Measurements from ENCODE around the gene AATK. TPM values are rescaled to one million over a fixed set of nuclear protein-coding genes. Genes with fewer than 3 reads are reported as not detected.

AATK gene
- total and polyA plus RNA-seq, 2 of the 4 experiments (the other 2 are of a cell fraction): under 0.01 to 0.21 TPM

GRCh38 chr17:81194941-81195901, 29.2 kb upstream of the AATK start:
- H3K79me1 ChIP-seq (ENCODE audit: low read depth in 1 of 2, low read length in 2 of 2): no peaks in the 10 kb centered on the region
- POLR2A ChIA-PET (ENCODE audit: unreplicated experiment): no interaction called here
- no peak overlapping the region for H3K4me3 ChIP-seq (ENCODE audit: insufficient read depth, low read depth, low read length)
- no peak for TF ChIP-seq CHD1 (IDR thresholded peaks at IDR 0.05; ENCODE audit: low read depth, low read length)
- TF ChIP-seq FOS (IDR thresholded peaks at IDR 0.05; ENCODE audit: low read depth, low read length): no peak
- no peak for TF ChIP-seq MAFK (IDR thresholded peaks at IDR 0.05; ENCODE audit: low read depth, low read length)
- TF ChIP-seq MAZ (IDR thresholded peaks at IDR 0.05; ENCODE audit: borderline replicate concordance, low read depth, low read length): no peak
- no peak for TF ChIP-seq USF2 (IDR thresholded peaks at IDR 0.05; ENCODE audit: low read depth, low read length)
- no peak for TF ChIP-seq RFX5 (IDR thresholded peaks at IDR 0.05; ENCODE audit: low read depth, low read length)
- TF ChIP-seq NFE2L2 (IDR thresholded peaks at IDR 0.05; ENCODE audit: low read depth, low read length): no peak
- TF ChIP-seq ELK1 (IDR thresholded peaks at IDR 0.05; ENCODE audit: borderline replicate concordance, low read depth, low read length): no peak
- TF ChIP-seq SMC3 (IDR thresholded peaks at IDR 0.05; ENCODE audit: low read depth, low read length): no peak
- no peak for TF ChIP-seq MXI1 (IDR thresholded peaks at IDR 0.05; ENCODE audit: borderline replicate concordance, low read depth, low read length)
- no peak for TF ChIP-seq BHLHE40 (IDR thresholded peaks at IDR 0.05; ENCODE audit: low read depth, low read length)
- no peak for TF ChIP-seq CTCF (conservative IDR thresholded peaks at IDR 0.05; ENCODE audit: low read depth, low read length)
- no peak for TF ChIP-seq POLR2A (IDR thresholded peaks at IDR 0.05; ENCODE audit: low read depth, low read length)
- no peak for TF ChIP-seq CEBPB (IDR thresholded peaks at IDR 0.05; ENCODE audit: low read depth, low read length)
- no peak for TF ChIP-seq RCOR1 (IDR thresholded peaks at IDR 0.05; ENCODE audit: insufficient replicate concordance, low read length)

More at GRCh38 chr17:81194941-81195901, 29.2 kb upstream of the AATK start:
- 96% methylated on average over 25 of the region's 37 CpGs; no CpG with 5 or more reads in 1 of the 2 experiments for whole genome bisulfite sequencing, 2 experiments (ENCODE audit: extremely low coverage in 2 of 2, insufficient read length in 1 of 2)
- H3K23ac ChIP-seq (ENCODE audit: low read depth, low read length): no peak overlapping the region
- no peaks in the 10 kb centered on the region for H3K4me1 ChIP-seq (ENCODE audit: control insufficient read depth, insufficient read depth, low read length)
- H4K8ac ChIP-seq (ENCODE audit: low read depth in 2 of 2, low read length in 2 of 2): no peak overlapping the region
- H4K5ac ChIP-seq (ENCODE audit: low read depth, low read length): no peak overlapping the region
- H3K4me2 ChIP-seq (ENCODE audit: low read depth, low read length): no peak overlapping the region
- DNase-seq (no peak), ATAC-seq (ENCODE audit: low read depth) (no peak)
- no peak overlapping the region for H2BK20ac ChIP-seq (ENCODE audit: low read depth, low read length)
- no peak overlapping the region for H2BK5ac ChIP-seq (ENCODE audit: low read depth, low read length, poor library complexity, severe bottlenecking)
- H3K9me1 ChIP-seq (ENCODE audit: insufficient read depth, low read length): no peaks in the 10 kb centered on the region
- H2AFZ ChIP-seq (replicated peaks; ENCODE audit: low read length, poor library complexity): no peak overlapping the region
- BruUV-seq (replicated peaks): no TSS peak
- no peak overlapping the region for H3K9ac ChIP-seq (ENCODE audit: low read depth, low read length)
- intact Hi-C loops (cut with micrococcal nuclease) (no loop called here), in situ Hi-C loops (cut with MboI; ENCODE audit: low sequenced_read_pairs) (no loop called here), dilution Hi-C loops (cut with HindIII; ENCODE audit: low sequenced_read_pairs, unreplicated experiment) (no loop called here)
- H3K27ac ChIP-seq (ENCODE audit: insufficient read depth, low read length): no peak overlapping the region
- H2BK15ac ChIP-seq (ENCODE audit: low read depth, low read length): no peak overlapping the region
- no peaks in the 10 kb centered on the region for H3K27me3 ChIP-seq (ENCODE audit: control insufficient read depth, insufficient read depth, low read length)
- no peak overlapping the region for H3K18ac ChIP-seq (ENCODE audit: low read depth, low read length)
- H2BK120ac ChIP-seq (ENCODE audit: low read depth, low read length): no peak overlapping the region
- H3K56ac ChIP-seq (ENCODE audit: extremely low read depth, insufficient read depth, low read length): no peak overlapping the region
- peaks cover 10% of the 10 kb centered on the region for H3K36me3 ChIP-seq (ENCODE audit: control insufficient read depth, insufficient read depth, low read length)
- H2AK5ac ChIP-seq (ENCODE audit: low read depth, low read length): no peak overlapping the region
- CTCF ChIA-PET: no interaction called here
- no peaks in the 10 kb centered on the region; the same call in 1 of the 2 replicates for H4K20me1 ChIP-seq (ENCODE audit: insufficient read depth, low read length)
- no peak overlapping the region for H2AK9ac ChIP-seq (replicated peaks; ENCODE audit: low read depth, low read length, poor library complexity)
- no peak overlapping the region for H3K4ac ChIP-seq (ENCODE audit: low read depth, low read length)
- H4K91ac ChIP-seq (ENCODE audit: insufficient read depth, low read depth, low read length): no peak overlapping the region
- H3K9me3 ChIP-seq (ENCODE audit: control insufficient read depth, insufficient read depth, low read length): no peaks in the 10 kb centered on the region
- no peak overlapping the region for H3K14ac ChIP-seq (replicated peaks; ENCODE audit: low read depth, low read length)

Measured in IMR-90 (cell line).